ENCODE data around the gene GUCY2D.

DNA sequence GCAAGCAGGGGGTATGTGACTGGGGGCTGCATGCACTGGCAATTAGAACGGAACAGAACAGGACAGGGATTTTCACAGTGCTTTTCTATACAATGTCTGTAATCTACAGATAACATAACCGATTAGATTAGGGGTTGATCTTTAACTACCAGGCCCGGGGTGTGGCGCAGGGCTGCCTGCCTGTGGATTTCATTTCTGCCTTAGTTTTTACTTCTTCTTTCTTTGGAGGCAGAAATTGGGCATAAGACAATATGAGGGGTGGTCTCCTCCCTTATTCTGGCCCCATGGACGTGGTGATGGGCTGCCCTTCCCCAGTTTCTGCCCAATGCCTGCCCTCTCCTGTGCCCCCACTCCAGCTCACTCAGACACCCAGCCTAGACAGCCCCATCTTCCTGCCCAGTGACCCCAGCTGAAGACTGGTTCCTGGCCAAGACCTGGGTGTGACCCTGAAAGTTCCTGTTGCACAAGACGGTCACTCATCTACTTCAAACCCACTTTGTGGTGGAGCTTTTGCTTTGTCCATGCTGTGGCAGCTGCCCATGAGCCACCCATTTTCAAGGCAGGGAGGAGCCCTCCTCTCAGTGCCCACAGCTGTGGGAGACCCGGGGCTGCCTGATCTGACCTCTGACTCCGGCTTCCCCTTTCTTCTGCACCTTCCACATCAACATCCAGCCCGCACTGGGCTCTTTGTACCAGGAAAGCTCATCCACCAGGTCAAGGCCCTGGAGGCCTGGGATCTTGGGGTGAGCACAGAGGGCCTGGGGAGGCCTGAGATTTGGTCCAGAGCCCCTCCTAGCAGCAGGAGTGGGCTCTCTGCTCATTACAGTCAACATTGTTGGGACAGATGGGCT is 66.5 kb downstream of the GUCY2D start:
- TF ChIP-seq CTCF (optimal IDR thresholded peaks at IDR 0.05 in 1 of 3, IDR thresholded peaks at IDR 0.05 in 1 of 3, conservative IDR thresholded peaks at IDR 0.05 in 1 of 3; ENCODE audit: extremely low read depth in 1 of 3, insufficient read depth in 2 of 3, low read length in 3 of 3) (no peak), EZH2 (IDR thresholded peaks at IDR 0.05; ENCODE audit: low read length) (no peak)

All from keratinocyte (primary cell).